Measurements from ENCODE around the gene RNF31. TPM values are rescaled to one million over a fixed set of nuclear protein-coding genes. Genes with fewer than 3 reads are reported as not detected.

The RNF31 gene
- total and polyA plus RNA-seq, 2 of the 13 experiments (the other 11 are each of a cell fraction or from before 2014, with no cell fraction given): 48.2 to 86.8 TPM

DNA sequence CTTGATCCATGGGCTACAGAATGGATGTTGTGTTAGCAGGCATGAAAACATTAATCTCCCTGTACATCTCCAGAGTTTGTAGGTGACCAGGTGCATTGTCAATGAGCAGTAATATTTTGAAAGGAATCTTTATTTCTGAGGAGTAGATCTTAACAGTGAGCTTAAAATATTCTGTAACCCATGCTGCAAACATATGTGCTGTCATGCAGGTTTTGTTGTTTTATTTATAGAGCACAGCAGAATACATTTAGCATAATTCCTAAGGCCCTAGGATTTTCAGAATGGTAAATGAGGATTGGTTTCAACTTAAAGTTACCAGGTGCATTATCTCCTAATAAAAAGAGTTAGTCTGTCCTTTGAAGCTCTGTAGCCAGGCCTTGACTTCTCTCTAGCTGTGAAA, 20.4 kb upstream of the RNF31 start:
- ChIA-PET CTCF (ENCODE audit: low intra/inter-chr PET ratio, low total read pairs) (no interaction called here), POLR2A (interaction anchor here (1.9 to 22.7 kb wide), 6 partner anchors 6 to 69 kb away, joined by 5 to 977 read pairs (median 26); partner anchors contain the start of genes DCAF11, EMC9, FITM1 and IRF9)
- BruUV-seq (replicated peaks): no TSS peak
- no peak for FAIRE-seq
- no peak overlapping the region for H3K4me2 ChIP-seq (ENCODE audit: low read depth, low read length)
- H3K4me3 ChIP-seq (replicated peaks in 1 of 3; ENCODE audit: insufficient read depth in 1 of 3, low read depth in 2 of 3, low read length in 3 of 3): no peak overlapping the region
- no peak for ATAC-seq
- in situ Hi-C loops (cut with HindIII; ENCODE audit: extremely low pct_ligation_motif_present, low pct_unique_long_range_greater_than_20kb) (loop anchor here (25.0 kb wide), 1 partner anchor 815 kb away; the partner anchor contains the start of genes BCL2L2, PABPN1 and PPP1R3E), intact Hi-C loops (cut with micrococcal nuclease; ENCODE audit: unreplicated experiment) (no loop called here)
- no peaks in the 10 kb centered on the region for H4K20me1 ChIP-seq (ENCODE audit: insufficient read depth, low read length)
- no peak overlapping the region for H2AFZ ChIP-seq (ENCODE audit: low read length)
- no peak overlapping the region for H3K9ac ChIP-seq (ENCODE audit: insufficient read depth, low read depth, low read length)
- H3K9me3 ChIP-seq (ENCODE audit: low read length): no peaks in the 10 kb centered on the region
- H3K4me1 ChIP-seq (ENCODE audit: insufficient read depth, low read length): peaks cover 31% of the 10 kb centered on the region
- H3K27ac ChIP-seq (ENCODE audit: extremely low read length, insufficient read depth, low read length): no peak overlapping the region
- TF ChIP-seq TRIM24 (CRISPR knock-in tag; IDR thresholded peaks at IDR 0.05): no peak
- TF ChIP-seq ZNF543 (CRISPR knock-in tag; IDR thresholded peaks at IDR 0.05): no peak
- no peak for TF ChIP-seq RFX1 (IDR thresholded peaks at IDR 0.05)
- no peak for TF ChIP-seq HOXA7 (CRISPR knock-in tag; IDR thresholded peaks at IDR 0.05)
- TF ChIP-seq ZNF382 (CRISPR knock-in tag; IDR thresholded peaks at IDR 0.05; ENCODE audit: borderline replicate concordance): no peak
- TF ChIP-seq GATAD1 (CRISPR knock-in tag; IDR thresholded peaks at IDR 0.05): no peak
- no peak for TF ChIP-seq ZNF562 (CRISPR knock-in tag; IDR thresholded peaks at IDR 0.05; ENCODE audit: borderline replicate concordance)
- TF ChIP-seq, protein P1, sequence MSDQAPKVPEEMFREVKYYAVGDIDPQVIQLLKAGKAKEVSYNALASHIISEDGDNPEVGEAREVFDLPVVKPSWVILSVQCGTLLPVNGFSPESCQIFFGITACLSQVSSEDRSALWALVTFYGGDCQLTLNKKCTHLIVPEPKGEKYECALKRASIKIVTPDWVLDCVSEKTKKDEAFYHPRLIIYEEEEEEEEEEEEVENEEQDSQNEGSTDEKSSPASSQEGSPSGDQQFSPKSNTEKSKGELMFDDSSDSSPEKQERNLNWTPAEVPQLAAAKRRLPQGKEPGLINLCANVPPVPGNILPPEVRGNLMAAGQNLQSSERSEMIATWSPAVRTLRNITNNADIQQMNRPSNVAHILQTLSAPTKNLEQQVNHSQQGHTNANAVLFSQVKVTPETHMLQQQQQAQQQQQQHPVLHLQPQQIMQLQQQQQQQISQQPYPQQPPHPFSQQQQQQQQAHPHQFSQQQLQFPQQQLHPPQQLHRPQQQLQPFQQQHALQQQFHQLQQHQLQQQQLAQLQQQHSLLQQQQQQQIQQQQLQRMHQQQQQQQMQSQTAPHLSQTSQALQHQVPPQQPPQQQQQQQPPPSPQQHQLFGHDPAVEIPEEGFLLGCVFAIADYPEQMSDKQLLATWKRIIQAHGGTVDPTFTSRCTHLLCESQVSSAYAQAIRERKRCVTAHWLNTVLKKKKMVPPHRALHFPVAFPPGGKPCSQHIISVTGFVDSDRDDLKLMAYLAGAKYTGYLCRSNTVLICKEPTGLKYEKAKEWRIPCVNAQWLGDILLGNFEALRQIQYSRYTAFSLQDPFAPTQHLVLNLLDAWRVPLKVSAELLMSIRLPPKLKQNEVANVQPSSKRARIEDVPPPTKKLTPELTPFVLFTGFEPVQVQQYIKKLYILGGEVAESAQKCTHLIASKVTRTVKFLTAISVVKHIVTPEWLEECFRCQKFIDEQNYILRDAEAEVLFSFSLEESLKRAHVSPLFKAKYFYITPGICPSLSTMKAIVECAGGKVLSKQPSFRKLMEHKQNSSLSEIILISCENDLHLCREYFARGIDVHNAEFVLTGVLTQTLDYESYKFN (CRISPR knock-in tag; conservative IDR thresholded peaks at IDR 0.05): no peak
- no peak for TF ChIP-seq ZC3H13 (CRISPR knock-in tag; IDR thresholded peaks at IDR 0.05)
- TF ChIP-seq, protein P2, sequence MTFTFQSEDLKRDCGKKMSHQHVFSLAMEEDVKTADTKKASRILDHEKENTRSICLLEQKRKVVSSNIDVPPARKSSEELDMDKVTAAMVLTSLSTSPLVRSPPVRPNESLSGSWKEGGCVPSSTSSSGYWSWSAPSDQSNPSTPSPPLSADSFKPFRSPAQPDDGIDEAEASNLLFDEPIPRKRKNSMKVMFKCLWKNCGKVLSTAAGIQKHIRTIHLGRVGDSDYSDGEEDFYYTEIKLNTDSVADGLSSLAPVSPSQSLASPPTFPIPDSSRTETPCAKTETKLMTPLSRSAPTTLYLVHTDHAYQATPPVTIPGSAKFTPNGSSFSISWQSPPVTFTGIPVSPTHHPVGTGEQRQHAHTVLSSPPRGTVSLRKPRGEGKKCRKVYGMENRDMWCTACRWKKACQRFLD (CRISPR knock-in tag; IDR thresholded peaks at IDR 0.05; ENCODE audit: borderline replicate concordance): no peak
- TF ChIP-seq ZNF7 (CRISPR knock-in tag; IDR thresholded peaks at IDR 0.05): no peak
- no peak for TF ChIP-seq CREM (IDR thresholded peaks at IDR 0.05)
- no peak for TF ChIP-seq CREM (CRISPR knock-in tag; IDR thresholded peaks at IDR 0.05)
- TF ChIP-seq PTBP1 (IDR thresholded peaks at IDR 0.05; ENCODE audit: low read depth, low read length, poor library complexity, severe bottlenecking): no peak
- TF ChIP-seq AGO1 (IDR thresholded peaks at IDR 0.05; ENCODE audit: low read depth, low read length, poor library complexity, severe bottlenecking): no peak
- no peak for TF ChIP-seq MEIS1 (CRISPR knock-in tag; IDR thresholded peaks at IDR 0.05; ENCODE audit: borderline replicate concordance)
- TF ChIP-seq, protein P3, sequence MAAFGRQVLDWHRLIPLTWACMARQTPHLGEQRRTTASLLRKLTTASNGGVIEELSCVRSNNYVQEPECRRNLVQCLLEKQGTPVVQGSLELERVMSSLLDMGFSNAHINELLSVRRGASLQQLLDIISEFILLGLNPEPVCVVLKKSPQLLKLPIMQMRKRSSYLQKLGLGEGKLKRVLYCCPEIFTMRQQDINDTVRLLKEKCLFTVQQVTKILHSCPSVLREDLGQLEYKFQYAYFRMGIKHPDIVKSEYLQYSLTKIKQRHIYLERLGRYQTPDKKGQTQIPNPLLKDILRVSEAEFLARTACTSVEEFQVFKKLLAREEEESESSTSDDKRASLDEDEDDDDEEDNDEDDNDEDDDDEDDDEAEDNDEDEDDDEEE (CRISPR knock-in tag; IDR thresholded peaks at IDR 0.05): no peak
- H3K27me3 ChIP-seq (ENCODE audit: control insufficient read depth in 1 of 2, insufficient read depth in 2 of 2, low read length in 2 of 2): no peaks in the 10 kb centered on the region
- no peaks in the 10 kb centered on the region for H3K79me2 ChIP-seq (ENCODE audit: insufficient read depth, low read length)
- DNase-seq (ENCODE audit: low spot score): no peak
- H3K36me3 ChIP-seq (replicated peaks in 1 of 2; ENCODE audit: control insufficient read depth in 1 of 2, insufficient read depth in 2 of 2, low read length in 2 of 2): peaks cover 19 to 21% of the 10 kb centered on the region in 2 experiments

Measured in HepG2 (cell line).